Stimulated activated CD8-positive, alpha-beta memory T cell treated with anti-CD3 and anti-CD28 coated beads, Interleukin-12 subunit alpha, Interleukin-12 subunit beta, amount 100 ng/mL, for 4 hours (primary cell): Measurements from ENCODE around the gene MRTFA.
"Not testable (repeated sequence)": the region's sequence is repeated elsewhere in the genome, so short reads cannot be mapped to it uniquely, and the experiment has no call there.

Source experiments
- DNase-seq: peaks from one replicate; pipeline ENCODE4 v3.0.0-alpha.2; 2020; ENCODE audit warnings: low read depth

Gene MRTFA

DNA sequence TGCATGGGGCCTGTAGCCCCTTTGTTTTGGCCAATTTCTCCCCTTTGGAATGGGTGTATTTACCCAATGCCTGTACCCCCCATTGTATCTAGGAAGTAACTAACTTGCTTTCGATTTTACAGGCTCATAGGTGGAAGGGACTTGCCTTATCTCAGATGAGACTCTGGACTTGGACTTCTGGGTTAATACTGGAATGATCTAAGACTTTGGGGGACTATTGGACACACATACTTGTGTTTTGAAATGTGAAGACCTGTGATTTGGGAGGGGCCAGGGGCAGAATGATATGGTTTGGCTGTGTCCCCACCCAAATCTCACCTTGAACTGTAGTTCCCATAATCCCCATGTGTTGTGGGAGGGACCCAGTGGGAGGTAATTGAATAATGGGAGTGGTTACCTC lies 82.5 kb downstream of the MRTFA start:
- not testable (repeated sequence) for DNase-seq

DNA sequence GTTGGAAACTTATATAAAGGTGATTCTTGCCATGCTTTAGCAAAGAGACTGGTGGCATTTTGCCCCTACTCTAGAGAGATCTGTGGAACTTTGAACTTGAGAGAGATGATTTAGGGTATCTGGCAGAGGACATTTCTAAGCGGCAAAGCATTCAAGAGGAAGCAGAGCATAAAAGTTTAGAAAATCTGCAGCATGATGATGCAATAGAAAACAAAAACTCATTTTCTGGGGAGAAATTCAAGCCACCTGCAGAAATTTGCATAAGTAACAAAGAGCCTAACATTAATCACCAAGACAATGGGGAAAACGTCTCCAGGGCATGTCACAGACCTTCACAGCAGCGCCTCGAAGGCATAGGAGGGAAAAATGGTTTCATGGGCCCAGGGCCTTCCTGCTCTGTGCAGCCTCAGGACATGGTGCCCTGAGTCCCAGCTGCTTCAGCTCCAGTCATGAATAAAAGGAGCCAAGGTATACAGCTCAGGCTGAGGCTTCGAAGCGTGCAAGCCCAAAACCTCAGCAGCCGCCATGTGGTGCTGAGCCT lies 83.4 kb downstream of the MRTFA start:
- DNase-seq, result no peak

DNA sequence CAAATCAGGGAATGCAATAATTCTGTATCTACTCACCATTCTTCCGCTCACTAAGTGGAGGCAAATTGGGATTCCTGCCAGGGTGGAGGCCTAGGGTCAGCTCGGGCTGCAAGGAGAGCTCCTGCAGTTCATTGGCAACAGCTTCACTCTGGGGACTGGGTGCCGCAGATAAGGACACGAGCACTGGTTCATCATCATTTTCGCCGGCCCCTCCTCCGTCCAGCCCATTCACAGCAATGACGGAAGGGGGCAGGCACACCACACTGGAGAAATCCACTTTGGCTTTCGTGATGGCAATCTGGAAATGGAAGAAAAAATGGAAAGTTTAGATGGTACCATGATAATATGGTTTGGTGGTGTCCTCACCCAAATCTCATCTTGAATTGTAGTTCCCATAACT lies 84.4 kb downstream of the MRTFA start:
- DNase-seq, result no peak

DNA sequence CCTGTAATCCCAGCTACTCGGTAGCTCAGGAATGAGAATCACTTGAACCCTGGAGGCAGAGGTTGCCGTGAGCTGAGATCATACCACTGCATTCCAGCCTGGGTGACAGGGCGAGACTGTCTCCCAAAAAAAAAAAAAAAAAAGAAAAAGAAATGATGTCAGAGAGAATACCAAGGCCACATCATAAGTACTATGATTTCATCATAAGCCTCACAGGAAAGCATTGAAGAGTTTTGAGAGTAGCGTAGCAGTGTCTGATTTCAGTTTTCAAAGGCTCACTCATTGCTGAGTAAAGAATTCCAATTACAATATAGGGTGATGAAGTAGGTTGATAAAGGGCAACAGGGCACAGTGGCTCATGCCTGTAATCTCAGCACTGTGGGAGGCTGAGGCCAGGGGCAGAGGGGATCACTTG lies 88.8 kb downstream of the MRTFA start:
- no peak for DNase-seq

DNA sequence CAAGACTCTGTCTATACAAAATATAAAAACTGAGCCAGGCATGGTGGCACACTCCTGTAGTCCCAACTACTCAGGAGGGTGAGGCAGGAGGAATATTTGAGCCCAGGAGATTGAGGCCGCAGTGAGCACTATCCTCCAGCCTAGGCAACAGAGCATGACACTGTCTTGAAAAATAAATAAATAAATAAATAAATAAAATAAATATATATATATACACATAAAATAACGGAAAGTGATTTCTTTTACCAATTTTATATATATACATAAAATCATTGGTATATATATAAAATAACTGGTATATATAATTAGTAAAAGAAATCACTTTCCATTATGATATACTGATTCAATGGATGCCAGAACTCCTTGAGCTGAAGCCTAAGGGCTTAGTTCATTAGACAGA lies 91.8 kb downstream of the MRTFA start:
- DNase-seq, result no peak

DNA sequence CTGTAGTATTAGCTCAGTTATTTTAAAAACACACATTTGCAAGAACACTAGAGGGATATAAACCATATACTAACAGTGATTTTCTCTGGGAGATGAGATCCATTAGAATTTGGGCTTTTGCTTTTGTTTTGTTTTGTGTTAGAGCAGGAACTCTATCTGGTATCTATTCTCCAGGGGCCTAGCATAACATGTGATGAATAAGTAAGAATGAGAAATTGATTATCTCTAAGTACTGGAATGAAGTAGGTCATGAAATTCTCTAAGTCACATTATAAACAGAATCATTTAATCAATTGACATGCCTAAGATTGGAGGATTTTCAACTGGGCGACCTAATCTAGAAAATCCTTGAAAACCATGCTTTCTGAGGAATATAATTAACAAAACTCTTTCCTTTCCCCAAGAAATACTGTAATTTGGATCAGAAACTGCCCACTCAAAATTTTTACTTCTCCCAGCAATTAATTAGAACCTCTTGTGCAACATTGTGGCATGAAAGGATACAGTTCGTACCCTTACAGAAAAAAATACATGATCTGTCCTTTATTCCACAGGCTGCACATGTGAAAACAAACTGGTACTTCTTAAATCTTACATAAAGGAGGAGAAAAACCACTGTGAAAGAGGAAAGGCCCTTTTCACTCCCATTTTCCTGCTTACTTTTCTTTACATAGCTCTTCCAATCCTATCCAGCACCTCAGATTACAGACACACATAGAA lies 93.5 kb downstream of the MRTFA start:
- no peak for DNase-seq

DNA sequence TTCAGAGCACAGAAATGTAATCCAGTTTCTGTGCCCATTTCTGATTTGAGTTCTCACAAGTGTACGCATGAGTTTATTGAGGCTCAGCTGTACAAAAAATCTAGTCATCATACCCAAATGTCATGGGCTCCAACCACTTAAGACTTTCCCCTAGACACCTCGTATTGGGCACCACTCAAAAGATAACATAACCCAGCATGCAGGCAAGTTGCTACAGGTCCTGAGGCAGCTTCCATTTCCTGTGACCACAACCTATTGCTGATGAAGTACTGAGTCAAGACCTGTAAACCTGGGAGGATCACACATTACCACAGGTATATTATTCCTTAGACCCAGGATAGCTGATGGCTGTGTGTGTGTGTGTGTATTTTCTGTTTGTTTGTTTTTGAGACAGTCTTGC lies 95.2 kb downstream of the MRTFA start:
- DNase-seq, result no peak

DNA sequence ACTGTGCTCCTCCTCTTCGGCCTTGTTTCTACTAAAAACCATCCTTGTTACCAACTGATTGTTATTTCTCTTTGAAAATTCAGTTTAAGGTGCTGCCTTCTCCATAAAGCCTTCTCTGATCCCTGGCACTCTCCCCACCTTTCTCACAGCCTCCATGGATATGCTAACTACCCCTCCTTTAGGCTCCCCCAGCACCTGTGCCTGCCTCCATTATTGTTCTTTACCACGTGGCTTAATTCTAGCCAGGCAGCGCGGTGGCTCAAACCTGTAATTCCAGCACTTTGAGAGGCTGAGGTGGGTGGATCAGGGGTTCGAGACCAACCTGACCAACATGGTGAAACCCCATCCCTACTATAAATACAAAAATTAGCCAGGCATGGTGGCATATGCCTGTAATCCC lies 96.3 kb downstream of the MRTFA start:
- no peak for DNase-seq

DNA sequence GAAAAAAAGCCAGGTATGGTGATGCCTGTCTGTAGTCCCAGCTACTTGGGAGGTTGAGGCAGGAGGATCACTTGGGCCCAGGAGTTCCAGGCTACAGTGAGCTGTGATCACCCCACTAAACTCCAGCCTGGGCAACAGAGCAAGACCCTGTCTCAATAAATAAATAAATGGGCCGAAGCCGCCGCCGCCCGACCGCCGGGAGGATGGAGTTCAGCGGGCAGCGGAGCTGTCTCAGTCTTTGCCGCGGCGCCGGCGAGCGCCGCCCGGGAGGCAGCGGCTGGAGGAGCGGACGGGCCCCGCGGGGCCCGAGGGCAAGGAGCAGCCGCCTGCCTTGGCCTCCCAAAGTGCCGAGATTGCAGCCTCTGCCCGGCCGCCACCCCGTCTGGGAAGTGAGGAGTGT lies 100.4 kb downstream of the MRTFA start:
- not testable (repeated sequence) for DNase-seq

DNA sequence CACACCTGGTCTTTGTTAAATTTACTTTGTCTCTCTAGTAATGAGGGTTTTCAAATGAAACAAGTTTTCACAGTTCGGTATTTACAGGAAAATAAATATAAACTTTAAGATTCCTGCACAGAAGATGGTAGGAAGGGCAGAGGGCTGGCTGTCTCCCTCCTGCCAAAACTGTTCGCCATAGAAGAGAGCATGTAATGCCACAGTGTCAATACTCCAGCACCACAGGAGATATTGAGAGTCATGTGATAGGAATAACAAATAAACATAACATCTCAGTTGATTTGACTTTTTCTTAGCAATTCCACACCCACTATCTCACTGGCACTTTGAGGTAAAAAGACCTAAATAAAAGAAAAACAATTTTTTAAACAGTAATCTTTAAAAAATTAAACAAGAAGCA lies 100.9 kb downstream of the MRTFA start:
- DNase-seq, result no peak

DNA sequence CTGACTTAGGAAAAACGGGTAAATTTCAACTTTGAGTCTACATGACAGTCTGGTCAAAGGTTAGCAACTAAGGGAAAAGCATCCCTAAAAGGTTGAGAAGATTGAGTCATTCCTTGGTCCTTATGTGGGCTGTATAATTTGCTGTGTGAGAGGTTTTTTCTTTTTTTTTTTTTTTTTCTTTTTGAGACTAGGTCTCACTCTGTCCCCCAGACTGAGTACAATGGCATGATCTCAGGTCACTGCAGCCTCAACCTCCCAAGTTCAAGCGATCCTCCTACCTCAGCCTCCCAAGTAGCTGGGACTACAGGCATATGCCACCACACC lies 101.4 kb downstream of the MRTFA start:
- DNase-seq, result no peak

DNA sequence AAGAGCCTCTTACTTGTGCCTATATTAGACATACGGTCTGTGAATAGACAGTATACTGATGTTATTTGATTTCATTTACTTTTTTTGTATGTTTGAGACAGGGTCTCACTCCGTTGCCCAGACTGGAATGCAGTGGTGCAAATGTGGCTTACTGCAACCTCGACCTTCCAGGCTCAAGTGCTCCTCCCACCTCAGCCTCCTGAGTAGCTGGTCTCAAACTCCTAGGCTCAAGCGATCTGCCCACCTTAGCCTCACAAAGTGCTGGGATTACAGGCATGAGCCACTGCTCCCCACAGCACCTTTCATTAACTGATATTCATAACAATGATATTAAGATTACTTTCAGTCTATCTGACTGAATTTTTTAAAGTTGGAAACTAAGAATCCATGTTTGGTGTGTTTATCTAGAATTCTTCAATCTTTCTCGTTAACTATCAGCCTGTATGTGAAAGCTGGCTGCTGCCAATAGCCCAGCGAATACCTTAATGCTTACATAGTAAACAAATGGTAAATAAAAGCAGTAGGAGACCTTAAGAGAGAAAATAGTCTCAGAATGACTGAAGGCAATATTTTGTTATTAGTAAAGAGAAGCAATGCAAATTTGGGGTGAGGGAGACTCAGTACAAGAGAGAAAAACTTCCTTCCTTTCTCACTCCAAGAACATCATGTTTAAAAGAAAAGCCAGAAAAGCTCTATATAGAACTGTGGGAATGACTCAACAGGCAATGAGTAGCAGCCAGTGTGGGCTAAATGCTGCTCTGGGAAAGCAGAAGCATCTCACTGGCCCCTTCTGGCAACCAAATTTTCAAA lies 101.9 kb downstream of the MRTFA start:
- DNase-seq, result no peak

DNA sequence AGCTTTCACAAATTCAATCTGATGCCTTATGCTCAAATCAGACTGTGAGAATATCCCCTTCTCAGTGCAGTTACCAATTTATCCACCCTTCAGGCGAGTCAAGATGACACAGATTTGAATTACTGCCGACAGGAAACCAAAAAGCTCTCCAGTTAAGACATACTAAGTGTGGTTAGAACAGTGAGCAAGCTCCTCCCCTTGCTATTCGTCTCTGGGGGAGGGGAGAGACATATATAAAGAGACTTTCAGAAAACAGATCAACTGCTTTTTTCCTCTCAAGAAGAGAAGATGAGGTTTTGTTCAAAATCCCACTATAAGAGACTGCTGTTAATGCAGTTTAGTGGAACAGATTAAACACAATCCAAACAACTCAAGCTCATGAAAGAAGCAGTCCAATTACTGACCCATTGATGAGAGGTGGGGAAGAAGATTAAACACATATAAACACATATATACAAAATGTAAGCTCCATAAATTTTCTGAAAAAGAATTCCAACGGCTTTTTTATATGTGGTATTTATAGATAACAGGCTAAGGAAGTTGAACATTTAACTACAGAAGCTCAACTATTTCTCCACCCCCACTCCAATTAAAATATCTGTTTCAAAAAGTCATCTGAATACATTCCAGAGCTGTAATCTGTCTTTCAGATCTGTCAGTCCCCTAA lies 102.7 kb downstream of the MRTFA start:
- DNase-seq, result peak; percentile 17

DNA sequence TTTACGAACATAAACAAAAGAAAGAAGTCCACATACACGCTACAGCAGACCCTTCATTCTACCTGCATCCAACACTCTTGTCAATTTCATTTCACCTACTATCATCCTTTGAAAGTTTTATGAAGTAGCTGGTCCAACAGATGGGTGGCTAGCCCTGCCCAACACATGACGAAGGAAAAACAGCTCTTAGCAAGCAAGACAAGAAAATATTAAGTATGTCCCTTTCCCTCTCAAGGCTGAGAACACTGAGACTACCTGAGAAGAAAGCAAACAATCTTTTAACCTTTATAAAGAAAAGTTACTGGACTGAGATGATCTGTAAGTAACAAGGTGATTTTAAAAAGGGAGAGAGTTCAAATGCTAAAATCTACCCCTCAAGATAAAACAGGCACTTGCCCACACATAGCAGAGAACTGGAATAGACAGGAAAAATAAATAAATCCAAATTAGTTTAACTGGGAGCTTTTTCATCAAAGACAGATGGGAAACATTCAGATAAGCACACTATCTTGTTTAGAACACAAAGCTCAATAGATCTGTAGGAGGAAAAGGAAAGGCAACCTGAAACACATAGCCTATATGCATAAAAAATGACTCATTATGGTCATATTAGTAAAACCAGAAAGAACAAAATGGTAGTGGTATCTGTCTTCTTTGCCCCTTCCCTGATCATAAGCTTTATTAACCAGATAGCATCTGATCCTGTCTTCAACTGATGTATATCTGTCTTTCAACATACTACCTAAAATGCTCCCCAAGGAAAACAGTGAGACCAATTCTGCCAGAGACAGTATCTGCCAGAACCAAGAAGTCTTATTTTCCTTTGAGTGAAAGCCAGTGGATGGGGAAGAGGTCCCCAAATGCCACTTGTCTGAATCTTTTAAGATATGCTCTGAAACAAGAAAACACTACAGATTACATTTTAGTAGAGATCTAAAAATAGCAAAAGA lies 104.3 kb downstream of the MRTFA start:
- DNase-seq, result no peak

DNA sequence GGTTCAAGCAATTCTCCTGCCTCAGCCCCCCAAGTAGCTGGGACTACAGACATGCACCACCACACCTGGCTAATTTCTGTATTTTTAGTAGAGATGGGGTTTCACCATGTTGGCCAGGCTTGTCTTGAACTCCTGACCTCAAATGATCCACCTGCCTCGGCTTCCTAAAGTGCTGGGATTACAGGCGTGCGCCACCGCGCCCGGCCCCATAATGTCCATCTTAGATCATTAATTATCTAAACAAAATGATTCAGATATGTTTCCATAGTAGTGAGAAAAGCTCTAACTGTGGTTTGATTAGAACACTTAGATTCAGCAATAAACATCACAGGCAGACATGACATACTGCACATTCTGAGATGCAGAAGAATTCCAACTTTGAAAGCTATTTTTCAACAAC lies 106.1 kb downstream of the MRTFA start:
- DNase-seq, result not testable (repeated sequence)

DNA sequence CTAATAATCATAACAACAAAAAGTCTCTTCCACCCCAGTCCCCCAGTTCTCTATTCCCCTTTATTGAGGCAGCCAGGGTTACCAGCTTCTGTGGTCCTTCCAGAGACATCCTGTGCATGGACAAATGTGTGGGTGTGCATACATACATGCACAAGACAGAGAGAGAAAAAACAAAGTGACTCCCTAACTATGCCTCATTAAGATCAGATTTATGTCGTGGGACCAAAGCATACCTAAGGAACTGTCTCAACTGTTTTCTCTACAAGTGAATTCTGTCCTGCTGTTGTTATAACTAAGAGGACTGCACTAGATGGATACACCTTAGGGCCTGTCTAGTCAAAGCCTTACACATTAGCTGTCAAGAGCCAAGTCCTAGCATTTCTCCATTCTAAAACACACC lies 106.7 kb downstream of the MRTFA start:
- no peak for DNase-seq

DNA sequence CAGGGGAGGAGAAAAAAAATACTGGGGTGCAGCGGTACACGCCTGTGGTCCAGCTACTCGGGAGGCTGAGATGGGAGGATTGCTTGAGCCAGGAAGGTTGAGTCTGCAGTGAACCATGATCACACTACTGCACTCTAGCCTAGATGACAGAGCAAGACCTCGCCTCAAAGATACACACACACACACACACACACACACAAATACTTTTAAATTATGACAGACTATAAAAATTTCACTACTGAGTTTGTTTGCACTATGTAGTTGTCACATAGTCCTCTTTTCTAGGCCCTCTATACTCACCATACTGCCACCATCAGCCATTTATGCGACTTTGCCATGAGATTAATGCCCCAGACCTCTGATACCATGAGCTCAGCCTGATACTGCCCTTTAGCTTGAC lies 109.6 kb downstream of the MRTFA start:
- DNase-seq, result no peak

DNA sequence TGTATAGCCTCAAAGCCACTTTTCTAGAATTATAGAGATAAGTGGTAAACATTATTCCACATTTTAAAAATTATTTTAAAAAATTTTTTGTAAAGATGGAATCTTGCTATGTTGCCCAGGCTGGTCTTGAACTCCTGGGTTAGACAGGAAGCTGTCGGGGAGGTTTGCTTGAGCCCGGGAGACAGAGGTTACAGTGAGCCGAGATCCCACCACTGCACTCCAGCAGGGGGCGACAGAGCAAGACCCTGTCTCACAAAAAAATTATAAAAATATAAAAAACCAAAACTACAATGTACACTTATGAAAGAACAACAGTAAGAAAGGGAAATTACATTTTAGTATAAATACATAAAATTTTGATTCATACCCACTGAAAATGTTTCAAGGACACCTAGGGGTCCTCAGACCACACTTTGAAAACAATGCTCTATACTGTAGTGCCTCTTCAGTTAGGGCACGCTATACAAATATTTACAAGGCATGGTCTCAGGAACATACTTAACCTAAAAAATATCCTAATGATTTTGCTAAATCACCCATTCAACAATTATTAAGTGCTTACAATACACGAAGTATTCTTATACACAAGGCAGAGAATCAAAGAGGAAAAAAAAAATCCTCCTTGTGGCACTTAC lies 111.2 kb downstream of the MRTFA start:
- DNase-seq, result peak; percentile 43

DNA sequence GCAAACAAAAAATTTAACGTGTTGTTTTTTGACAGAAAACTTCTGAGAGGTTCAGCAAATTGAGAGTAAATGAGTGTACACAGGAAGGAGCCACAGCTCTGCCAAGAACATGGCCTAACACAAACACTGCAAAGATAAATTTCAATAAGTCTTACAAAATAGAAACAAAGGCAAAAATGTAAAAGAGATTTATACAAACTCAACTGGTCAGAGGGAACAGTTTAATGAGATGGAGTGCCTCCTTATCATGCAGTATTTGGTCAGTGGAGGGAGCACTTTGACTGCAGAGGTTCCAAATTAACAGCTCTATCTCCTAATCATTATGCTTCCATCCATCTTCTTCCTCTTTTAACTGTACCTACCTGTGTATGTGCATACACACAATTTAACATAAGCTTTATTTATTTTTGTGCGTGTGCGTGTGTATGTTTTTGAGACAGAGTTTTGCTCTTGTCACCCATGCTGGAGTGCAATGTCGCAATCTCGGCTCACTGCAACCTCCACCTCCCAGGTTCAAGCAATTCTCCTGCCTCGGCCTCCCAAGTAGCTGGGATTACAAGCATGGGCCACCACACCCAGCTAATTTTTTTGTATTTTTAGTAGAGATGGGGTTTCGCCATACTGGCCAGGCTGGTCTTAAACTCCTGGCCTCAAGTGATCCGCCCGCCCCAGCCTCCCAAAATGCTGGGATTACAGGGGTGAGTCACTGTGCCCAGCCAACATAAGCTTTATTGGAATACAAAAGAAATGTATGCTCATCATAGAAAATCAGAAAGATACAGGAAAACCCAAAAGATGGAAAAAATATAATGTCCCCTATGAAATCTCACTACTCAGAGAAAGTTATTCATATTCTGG lies 111.9 kb downstream of the MRTFA start:
- DNase-seq, result no peak

DNA sequence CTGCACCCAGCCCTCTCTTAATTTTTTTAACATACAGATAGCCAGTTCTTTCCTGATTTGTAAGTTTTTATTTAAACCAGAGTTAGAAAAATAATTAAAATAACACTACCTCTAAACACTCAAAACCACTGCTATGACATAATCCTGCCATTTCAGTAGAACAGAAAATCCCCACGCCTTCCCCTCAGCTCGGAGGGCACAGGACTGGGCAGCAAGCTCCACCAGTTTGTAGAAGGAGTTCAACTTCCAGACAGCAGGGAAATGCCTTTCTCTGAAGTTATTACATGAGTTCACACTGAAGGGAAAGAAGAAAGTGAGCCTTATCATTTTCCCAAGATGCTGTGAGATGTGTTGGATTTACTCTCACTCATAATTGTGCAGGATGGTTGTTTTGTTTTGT lies 114.4 kb downstream of the MRTFA start:
- DNase-seq, result no peak
